Fibroblast of lung (primary cell): ENCODE data around the gene STX12. TPM values are rescaled to one million over a fixed set of nuclear protein-coding genes. Genes with fewer than 3 reads are reported as not detected.

ENCODE experiments used
- DNase-seq, 2 donors: peaks; one replicate each; pipeline versions ENCODE4 v3.0.0 to v3.0.0-alpha.2; 2010; ENCODE audit warnings: low read depth in 2 of 2
- H2AFZ ChIP-seq: 2 replicates; pipeline ENCODE4 v1.5.1; 2012; ENCODE audit warnings: low read length, control low read depth, inconsistent platforms
- H3K27ac ChIP-seq: 2 replicates; pipeline ENCODE4 v1.5.1; 2011; ENCODE audit warnings: low read length, control low read depth; ENCODE audit not compliant: insufficient read depth
- H3K27me3 ChIP-seq: 2 replicates; pipeline ENCODE4 v1.5.1; 2011; ENCODE audit warnings: mild to moderate bottlenecking, low read length; ENCODE audit not compliant: control insufficient read depth, insufficient read depth
- H3K36me3 ChIP-seq: 2 replicates; pipeline ENCODE4 v1.5.1; 2011; ENCODE audit warnings: low read length; ENCODE audit not compliant: control insufficient read depth, insufficient read depth
- H3K4me1 ChIP-seq: 2 replicates; pipeline ENCODE4 v1.5.1; 2011; ENCODE audit warnings: low read length; ENCODE audit not compliant: control insufficient read depth, insufficient read depth; ENCODE audit errors: extremely low read depth
- H3K4me2 ChIP-seq: 2 replicates; pipeline ENCODE4 v1.5.1; 2011; ENCODE audit warnings: low read length, control low read depth; ENCODE audit not compliant: insufficient read depth; ENCODE audit errors: extremely low read depth
- H3K4me3 ChIP-seq, 4 experiments: fragments of 200-600 bp in 1 of 4; sonication (generic) in 1 of 4; replicated peaks in 1 of 4; 2 replicates each; pipeline ENCODE4 v1.5.1; 2011 to 2016; ENCODE audit warnings: low read length in 4 of 4, low read depth in 3 of 4, mild to moderate bottlenecking in 3 of 4, control low read depth in 2 of 4, inconsistent platforms in 1 of 4, mixed read lengths in 1 of 4; ENCODE audit not compliant: insufficient read depth in 1 of 4; ENCODE audit errors: control extremely low read depth in 1 of 4
- H3K79me2 ChIP-seq: 2 replicates; pipeline ENCODE4 v1.5.1; 2012; ENCODE audit warnings: mild to moderate bottlenecking, low read length, inconsistent platforms; ENCODE audit not compliant: control insufficient read depth, insufficient read depth
- H3K9ac ChIP-seq: 2 replicates; pipeline ENCODE4 v1.5.1; 2011; ENCODE audit warnings: mild to moderate bottlenecking, low read length, control low read depth; ENCODE audit not compliant: insufficient read depth
- H3K9me3 ChIP-seq: 2 replicates; pipeline ENCODE4 v1.5.1; 2012; ENCODE audit warnings: low read depth, low read length; ENCODE audit not compliant: control insufficient read depth, insufficient read depth
- H4K20me1 ChIP-seq: 2 replicates; pipeline ENCODE4 v1.5.1; 2011; ENCODE audit warnings: low read length; ENCODE audit not compliant: control insufficient read depth, insufficient read depth; ENCODE audit errors: extremely low read depth
- EZH2 ChIP-seq: IDR thresholded peaks from 2 replicates; pipeline ENCODE4 v1.5.1; 2012; ENCODE audit warnings: low read length, control low read depth, mild to moderate bottlenecking; ENCODE audit errors: missing control alignments
- polyA plus RNA-seq, 2 donors: library from polyadenylated mRNA; depleted of rRNA in 1 of 2; stranded (reverse) in 1 of 2; unstranded in 1 of 2; fragments of >200 nt; gene quantifications; 2 replicates each; pipeline ENCODE4 v1.2.1, GENCODE V29; 2011 to 2012; ENCODE audit warnings: missing spikeins in 1 of 2
- total RNA-seq: library from RNA; depleted of rRNA; stranded (reverse); fragments of >200 nt; gene quantifications from 2 replicates; pipeline ENCODE4 v1.2.1, GENCODE V29; 2014
- TF ChIP-seq, protein P1 (sequence below), 2 donors: IDR thresholded peaks in 1 of 2; conservative IDR thresholded peaks in 1 of 2; 1 replicate in 1 of 2; 2 replicates in 1 of 2; pipeline ENCODE4 v1.5.1; 2011 to 2012; ENCODE audit warnings: low read length in 2 of 2, control low read depth in 1 of 2, inconsistent platforms in 1 of 2, low read depth in 1 of 2, mild to moderate bottlenecking in 1 of 2

STX12 gene
- total and polyA plus RNA-seq, 2 donors (not counting 1 experiment from before 2014, with no cell fraction given) = 60.8 to 76.7 TPM

DNA sequence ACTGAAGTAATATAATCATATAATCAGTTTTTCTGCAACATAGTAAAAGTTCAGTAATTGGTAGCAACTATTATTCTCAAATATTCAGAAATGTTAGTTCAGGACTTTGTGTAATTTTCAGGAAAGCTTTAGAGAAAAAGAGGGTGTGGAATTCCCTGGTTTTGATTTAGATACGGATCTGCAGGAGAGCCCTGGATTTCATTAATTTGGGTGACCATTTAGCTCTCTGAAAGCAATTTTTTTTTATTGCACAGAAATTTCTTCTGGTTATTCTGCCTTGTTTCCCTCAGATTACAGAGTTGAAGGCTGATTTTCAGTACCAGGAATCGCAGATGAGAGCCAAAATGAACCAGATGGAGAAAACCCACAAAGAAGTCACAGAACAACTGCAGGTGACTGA lies 13.8 kb upstream of the STX12 start:
- TF ChIP-seq EZH2 = no peak
- DNase-seq = no peak
- H3K4me2 ChIP-seq = no peak overlapping the region
- H3K9me3 ChIP-seq = no peaks in the 10 kb centered on the region
- H3K9ac ChIP-seq = no peak overlapping the region
- H3K27me3 ChIP-seq = no peaks in the 10 kb centered on the region
- H3K4me1 ChIP-seq = no peaks in the 10 kb centered on the region
- no peak overlapping the region for H2AFZ ChIP-seq
- no peaks in the 10 kb centered on the region for H3K36me3 ChIP-seq
- H3K27ac ChIP-seq = no peak overlapping the region
- no peaks in the 10 kb centered on the region for H3K79me2 ChIP-seq
- H4K20me1 ChIP-seq = no peaks in the 10 kb centered on the region
- H3K4me3 ChIP-seq = no peak overlapping the region

- Histone ChIP-seq H3K4me1 (no peaks in the 10 kb centered on the region), H3K27ac (no peak overlapping the region), H2AFZ (no peak overlapping the region), H3K9me3 (no peaks in the 10 kb centered on the region), H3K9ac (no peak overlapping the region), H3K4me2 (no peak overlapping the region), H3K79me2 (no peaks in the 10 kb centered on the region), H4K20me1 (no peaks in the 10 kb centered on the region), H3K4me3 (no peak overlapping the region), H3K36me3 (no peaks in the 10 kb centered on the region), H3K27me3 (no peaks in the 10 kb centered on the region)
- peak in 1 of 2 donors; percentile 24 for DNase-seq
- TF ChIP-seq, protein P1, sequence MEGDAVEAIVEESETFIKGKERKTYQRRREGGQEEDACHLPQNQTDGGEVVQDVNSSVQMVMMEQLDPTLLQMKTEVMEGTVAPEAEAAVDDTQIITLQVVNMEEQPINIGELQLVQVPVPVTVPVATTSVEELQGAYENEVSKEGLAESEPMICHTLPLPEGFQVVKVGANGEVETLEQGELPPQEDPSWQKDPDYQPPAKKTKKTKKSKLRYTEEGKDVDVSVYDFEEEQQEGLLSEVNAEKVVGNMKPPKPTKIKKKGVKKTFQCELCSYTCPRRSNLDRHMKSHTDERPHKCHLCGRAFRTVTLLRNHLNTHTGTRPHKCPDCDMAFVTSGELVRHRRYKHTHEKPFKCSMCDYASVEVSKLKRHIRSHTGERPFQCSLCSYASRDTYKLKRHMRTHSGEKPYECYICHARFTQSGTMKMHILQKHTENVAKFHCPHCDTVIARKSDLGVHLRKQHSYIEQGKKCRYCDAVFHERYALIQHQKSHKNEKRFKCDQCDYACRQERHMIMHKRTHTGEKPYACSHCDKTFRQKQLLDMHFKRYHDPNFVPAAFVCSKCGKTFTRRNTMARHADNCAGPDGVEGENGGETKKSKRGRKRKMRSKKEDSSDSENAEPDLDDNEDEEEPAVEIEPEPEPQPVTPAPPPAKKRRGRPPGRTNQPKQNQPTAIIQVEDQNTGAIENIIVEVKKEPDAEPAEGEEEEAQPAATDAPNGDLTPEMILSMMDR (conservative IDR thresholded peaks at IDR 0.05 in 1 of 2, IDR thresholded peaks at IDR 0.05 in 1 of 2; ENCODE audit: low read depth in 1 of 2, low read length in 2 of 2) = no peak
- no peak for TF ChIP-seq EZH2
Measured at GRCh38 chr1:27760426-27760825, 12.6 kb upstream of the STX12 start.

DNA sequence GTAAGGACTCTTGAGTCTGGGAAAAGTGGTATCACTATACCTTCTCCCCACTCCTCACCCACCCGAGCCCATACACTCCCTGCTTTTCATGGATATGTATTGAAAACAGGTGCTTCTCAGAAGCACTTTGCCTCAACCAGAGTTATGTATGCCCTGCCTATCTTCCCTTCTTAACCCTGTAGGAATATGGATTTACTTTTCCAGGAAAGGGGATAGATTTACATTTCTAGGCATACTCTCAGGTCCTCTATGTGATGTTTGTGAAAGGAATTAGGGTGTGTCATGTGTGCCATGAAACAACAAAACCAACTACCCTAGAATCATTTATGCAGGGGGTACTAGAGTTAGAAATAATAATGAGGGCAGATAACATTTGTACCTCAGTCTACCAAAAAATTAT lies 11.0 kb upstream of the STX12 start:
- no peak overlapping the region for H3K9ac ChIP-seq
- no peak overlapping the region for H3K4me2 ChIP-seq
- H3K4me3 ChIP-seq = no peak overlapping the region
- no peak overlapping the region for H3K27ac ChIP-seq
- H3K27me3 ChIP-seq = no peaks in the 10 kb centered on the region
- no peak for DNase-seq
- H4K20me1 ChIP-seq = no peaks in the 10 kb centered on the region
- no peaks in the 10 kb centered on the region for H3K79me2 ChIP-seq
- H2AFZ ChIP-seq = no peak overlapping the region
- H3K4me1 ChIP-seq = no peaks in the 10 kb centered on the region
- H3K9me3 ChIP-seq = no peaks in the 10 kb centered on the region
- H3K36me3 ChIP-seq = no peaks in the 10 kb centered on the region
- TF ChIP-seq, protein P1 (conservative IDR thresholded peaks at IDR 0.05 in 1 of 2, IDR thresholded peaks at IDR 0.05 in 1 of 2; ENCODE audit: low read depth in 1 of 2, low read length in 2 of 2) = no peak
- no peak for TF ChIP-seq EZH2
